GM12801 (cell line): ENCODE data around the gene ZNF738.

Source experiments
- CTCF ChIP-seq: IDR thresholded peaks from one replicate; pipeline ENCODE4 v1.5.1; 2011; ENCODE audit warnings: control low read depth; ENCODE audit not compliant: insufficient read length; ENCODE audit errors: extremely low read depth

The ZNF738 gene

GRCh38 chr19:21326169-21326568 is 32.6 kb upstream of the ZNF738 start:
- no peak for TF ChIP-seq CTCF

GRCh38 chr19:21328406-21328805 is 30.4 kb upstream of the ZNF738 start:
- no peak for TF ChIP-seq CTCF

- no peak for TF ChIP-seq CTCF
These were observed 29.8 kb upstream of the ZNF738 start, which contains the start of gene ZNF708 for GRCh38 chr19:21328885-21329605. ZNF708 (minus strand) TSS chr19:21329410; CDS start chr19:21329212, 198 bp downstream.

GRCh38 chr19:21335721-21336120 is 23.1 kb upstream of the ZNF738 start:
- TF ChIP-seq CTCF, result no peak

- no peak for TF ChIP-seq CTCF
These were observed 6.0 kb upstream of the ZNF738 start for GRCh38 chr19:21352830-21353229.

- no peak for TF ChIP-seq CTCF
These were observed 3.5 kb downstream of the ZNF738 start for GRCh38 chr19:21362291-21362690.

- TF ChIP-seq CTCF, result no peak
These were observed 25.3 kb downstream of the ZNF738 start for GRCh38 chr19:21383980-21384582.
